ENCODE data around the gene KRTAP5-11.
A peak's percentile ranks its signal among the peaks of the same experiment; 100 is the strongest.
"Not testable (repeated sequence)": the region's sequence is repeated elsewhere in the genome, so short reads cannot be mapped to it uniquely, and the experiment has no call there.

Gene KRTAP5-11

GRCh38 chr11:71582309-71582895 lies at the start of gene KRTAP5-11:
TSS of gene KRTAP5-11 (minus strand) at chr11:71582875. CDS start at chr11:71582837, 38 bp downstream.
- DNase-seq (ENCODE audit: low read depth): no peak

- not testable (repeated sequence) for DNase-seq (ENCODE audit: low read depth)
Observed at GRCh38 chr11:71631551-71631950, 48.9 kb upstream of the KRTAP5-11 start.

GRCh38 chr11:71630071-71630470 lies 47.4 kb upstream of the KRTAP5-11 start:
- not testable (repeated sequence) for DNase-seq (ENCODE audit: low read depth)

GRCh38 chr11:71628943-71629342 lies 46.3 kb upstream of the KRTAP5-11 start:
- not testable (repeated sequence) for DNase-seq (ENCODE audit: low read depth)

- not testable (repeated sequence) for DNase-seq (ENCODE audit: low read depth)
Observed at GRCh38 chr11:71623226-71623625, 40.6 kb upstream of the KRTAP5-11 start.

- DNase-seq (ENCODE audit: low read depth): not testable (repeated sequence)
Observed at GRCh38 chr11:71622561-71622960, 39.9 kb upstream of the KRTAP5-11 start.

GRCh38 chr11:71615003-71615402 lies 32.3 kb upstream of the KRTAP5-11 start:
- not testable (repeated sequence) for DNase-seq (ENCODE audit: low read depth)

GRCh38 chr11:71614366-71614917 lies 31.8 kb upstream of the KRTAP5-11 start:
- DNase-seq (ENCODE audit: low read depth): not testable (repeated sequence)

- DNase-seq (ENCODE audit: low read depth): not testable (repeated sequence)
Observed at GRCh38 chr11:71613931-71614330, 31.3 kb upstream of the KRTAP5-11 start.

- not testable (repeated sequence) for DNase-seq (ENCODE audit: low read depth)
Observed at GRCh38 chr11:71611218-71611910, 28.7 kb upstream of the KRTAP5-11 start.

GRCh38 chr11:71608272-71608671 lies 25.6 kb upstream of the KRTAP5-11 start:
- not testable (repeated sequence) for DNase-seq (ENCODE audit: low read depth)

GRCh38 chr11:71607520-71608216 lies 25.0 kb upstream of the KRTAP5-11 start:
- DNase-seq (ENCODE audit: low read depth): not testable (repeated sequence)

- DNase-seq (ENCODE audit: low read depth): not testable (repeated sequence)
Observed at GRCh38 chr11:71606853-71607519, 24.3 kb upstream of the KRTAP5-11 start.

- peak; percentile 19 for DNase-seq (ENCODE audit: low read depth)
Observed at GRCh38 chr11:71604798-71605488, 22.3 kb upstream of the KRTAP5-11 start.

GRCh38 chr11:71603221-71603620 lies 20.5 kb upstream of the KRTAP5-11 start:
- not testable (repeated sequence) for DNase-seq (ENCODE audit: low read depth)

- DNase-seq (ENCODE audit: low read depth): not testable (repeated sequence)
Observed at GRCh38 chr11:71589546-71589920, 6.9 kb upstream of the KRTAP5-11 start.

GRCh38 chr11:71588822-71589545 lies 6.3 kb upstream of the KRTAP5-11 start:
- DNase-seq (ENCODE audit: low read depth): peak; percentile 62

GRCh38 chr11:71588314-71588713 lies 5.6 kb upstream of the KRTAP5-11 start:
- not testable (repeated sequence) for DNase-seq (ENCODE audit: low read depth)

GRCh38 chr11:71585673-71586072 lies 3.0 kb upstream of the KRTAP5-11 start:
- DNase-seq (ENCODE audit: low read depth): not testable (repeated sequence)

GRCh38 chr11:71582969-71583368 lies 294 bp upstream of the KRTAP5-11 start:
- DNase-seq (ENCODE audit: low read depth): not testable (repeated sequence)

GRCh38 chr11:71581826-71582225 lies 849 bp downstream of the KRTAP5-11 start:
- DNase-seq (ENCODE audit: low read depth): no peak

All from activated T-cell treated with anti-CD3 and anti-CD28 coated beads for 48 hours (primary cell).